Sigmoid colon (tissue), 7 donors: ENCODE data around the gene VANGL1. TPM values are rescaled to one million over a fixed set of nuclear protein-coding genes. Genes with fewer than 3 reads are reported as not detected.
A peak's percentile ranks its signal among the peaks of the same experiment; 100 is the strongest.

Experiments used
- DNase-seq: peaks from one replicate; pipeline ENCODE4 v3.0.0-alpha.2; 2019
- H3K27ac ChIP-seq, 4 donors: fragments of 200-600 bp; sonication (generic); one replicate each; pipeline ENCODE4 v1.5.1; 2016 to 2019; ENCODE audit warnings: mild to moderate bottlenecking in 1 of 4
- H3K27me3 ChIP-seq, 3 donors: fragments of 200-600 bp; sonication (generic); one replicate each; pipeline ENCODE4 v1.5.1; 2019; ENCODE audit warnings: mild to moderate bottlenecking in 1 of 3
- H3K36me3 ChIP-seq, 4 donors: fragments of 200-600 bp; sonication (generic); one replicate each; pipeline ENCODE4 v1.5.1; 2016 to 2019
- H3K4me1 ChIP-seq, 4 donors: fragments of 200-600 bp; sonication (generic); one replicate each; pipeline ENCODE4 v1.5.1; 2017 to 2019
- H3K4me3 ChIP-seq, 4 donors: fragments of 200-600 bp; sonication (generic); one replicate each; pipeline ENCODE4 v1.5.1; 2017 to 2019; ENCODE audit warnings: mild to moderate bottlenecking in 2 of 4, moderate library complexity in 1 of 4
- H3K9me3 ChIP-seq, 4 donors: fragments of 200-600 bp in 3 of 4; sonication (generic) in 3 of 4; one replicate each; pipeline versions ENCODE4 v1.5.1 to v1.6.1; 2013 to 2019
- CTCF ChIP-seq, 4 experiments: fragments of 450-650 bp in 3 of 4; fragments of 200-600 bp in 1 of 4; IDR thresholded peaks; one replicate each; pipeline ENCODE4 v1.5.1; 2016 to 2019; ENCODE audit warnings: antibody characterized with exemption in 4 of 4, mild to moderate bottlenecking in 3 of 4, moderate library complexity in 2 of 4
- EP300 ChIP-seq, 4 donors: sonication (generic); formaldehyde crosslinking; IDR thresholded peaks; one replicate each; pipeline ENCODE4 v1.6.1; 2017; ENCODE audit warnings: antibody characterized with exemption in 4 of 4
- POLR2A ChIP-seq, 2 donors: fragments of 450-650 bp; IDR thresholded peaks; one replicate each; pipeline ENCODE4 v1.6.1; 2016; ENCODE audit warnings: antibody characterized with exemption in 2 of 2, mild to moderate bottlenecking in 2 of 2, moderate library complexity in 2 of 2
- POLR2AphosphoS5 ChIP-seq, 4 donors: sonication (generic); formaldehyde crosslinking; IDR thresholded peaks; one replicate each; pipeline ENCODE4 v1.6.1; 2017; ENCODE audit warnings: antibody characterized with exemption in 4 of 4
- WGBS, 2 donors: extraction: QIAGEN DNeasy Blood & Tissue Kit; methylation state at CpG; one replicate each; pipeline ENCODE4 v1.1.7; 2013; 5-methylcytosine and 5-hydroxymethylcytosine counted together
- intact Hi-C: fragments of 100-400 bp; cut with DNase I; formaldehyde crosslinking; loops from one replicate; pipeline ENCODE4 v1.15.1; 2023
- polyA plus RNA-seq, 3 donors: library from polyadenylated mRNA; stranded (reverse); fragments of 200-250 nt; gene quantifications; one replicate each; pipeline ENCODE4 v1.2.3, GENCODE V29; 2013
- total RNA-seq, 4 donors: library from RNA; depleted of rRNA; stranded (reverse); fragments of >200 nt; gene quantifications; one replicate each; pipeline ENCODE4 v1.1.0, GENCODE V29; 2016
- donor health status: healthy with polysubstance abuse.
- donor health status: Bipolar disorder and iron deficiency.
- donor health status: healthy.

Gene VANGL1
- total and polyA plus RNA-seq, 7 donors = 1.2 to 14.7 (median 7.1) TPM

GRCh38 chr1:115668579-115668978 lies 26.8 kb downstream of the VANGL1 start:
- 90 to 93% methylated on average over 1 of the region's 1 CpG for WGBS, 2 donors
- Histone ChIP-seq H3K27ac (peak overlapping the region in 3 of 4 donors; percentile 77 to 93 (median 85)), H3K4me1 (peaks cover 0 to 82% (median 51%) of the 10 kb centered on the region in 4 donors), H3K4me3 (no peak overlapping the region), H3K9me3 (no peaks in the 10 kb centered on the region), H3K27me3 (no peaks in the 10 kb centered on the region), H3K36me3 (peaks cover 0 to 26% (median 13%) of the 10 kb centered on the region in 4 donors)
- TF ChIP-seq EP300 (IDR thresholded peaks at IDR 0.05) (no peak), POLR2AphosphoS5 (IDR thresholded peaks at IDR 0.05) (no peak), POLR2A (IDR thresholded peaks at IDR 0.05) (no peak), CTCF (IDR thresholded peaks at IDR 0.05) (no peak)
- intact Hi-C loops = no loop called here
- no peak for DNase-seq

GRCh38 chr1:115669002-115669673 lies 27.4 kb downstream of the VANGL1 start:
- H3K27ac ChIP-seq = peak overlapping the region in 3 of 4 donors; percentile 77 to 93 (median 85)
- H3K9me3 ChIP-seq = no peaks in the 10 kb centered on the region
- no peak overlapping the region for H3K4me3 ChIP-seq
- H3K27me3 ChIP-seq = no peaks in the 10 kb centered on the region
- intact Hi-C loops = no loop called here
- peaks cover 0 to 21% (median 8%) of the 10 kb centered on the region in 4 donors for H3K36me3 ChIP-seq
- no peak for TF ChIP-seq POLR2AphosphoS5 (IDR thresholded peaks at IDR 0.05)
- TF ChIP-seq POLR2A (IDR thresholded peaks at IDR 0.05) = no peak
- no peak for TF ChIP-seq CTCF (IDR thresholded peaks at IDR 0.05)
- no peak for TF ChIP-seq EP300 (IDR thresholded peaks at IDR 0.05)
- DNase-seq = no peak
- peaks cover 0 to 88% (median 56%) of the 10 kb centered on the region in 4 donors for H3K4me1 ChIP-seq
- 95 to 96% methylated on average over 5 of the region's 5 CpGs for WGBS, 2 donors

- peak overlapping the region in 3 of 4 donors; percentile 77 to 93 (median 85) for H3K27ac ChIP-seq
- 69 to 92% methylated on average over 1 of the region's 1 CpG for WGBS, 2 donors
- intact Hi-C loops = no loop called here
- H3K9me3 ChIP-seq = no peaks in the 10 kb centered on the region
- H3K4me3 ChIP-seq = no peak overlapping the region
- H3K27me3 ChIP-seq = no peaks in the 10 kb centered on the region
- peaks cover 0 to 13% (median 3%) of the 10 kb centered on the region in 4 donors for H3K36me3 ChIP-seq
- peaks cover 0 to 92% (median 61%) of the 10 kb centered on the region in 4 donors for H3K4me1 ChIP-seq
- no peak for TF ChIP-seq POLR2AphosphoS5 (IDR thresholded peaks at IDR 0.05)
- no peak for TF ChIP-seq POLR2A (IDR thresholded peaks at IDR 0.05)
- no peak for TF ChIP-seq CTCF (IDR thresholded peaks at IDR 0.05)
- TF ChIP-seq EP300 (IDR thresholded peaks at IDR 0.05) = no peak
- DNase-seq = no peak
Measured at GRCh38 chr1:115669886-115670285, 28.1 kb downstream of the VANGL1 start.

- H3K4me1 ChIP-seq = peaks cover 0 to 85% (median 61%) of the 10 kb centered on the region in 4 donors
- no peaks in the 10 kb centered on the region for H3K27me3 ChIP-seq
- peaks cover 0 to 6% (median under 1%) of the 10 kb centered on the region in 4 donors for H3K36me3 ChIP-seq
- 19 to 58% methylated on average over 14 of the region's 14 CpGs for WGBS, 2 donors
- no peak overlapping the region for H3K4me3 ChIP-seq
- peak in 1 of 4 donors; percentile 9 for TF ChIP-seq POLR2AphosphoS5 (IDR thresholded peaks at IDR 0.05)
- TF ChIP-seq CTCF (IDR thresholded peaks at IDR 0.05) = no peak
- H3K27ac ChIP-seq = peak overlapping the region; percentile 62 to 93 (median 81)
- intact Hi-C loops = no loop called here
- no peak for DNase-seq
- H3K9me3 ChIP-seq = no peaks in the 10 kb centered on the region
Measured at GRCh38 chr1:115670476-115671175, 28.9 kb downstream of the VANGL1 start.
